Right lobe of liver (tissue), 6 donors: ENCODE results near the gene BICRA. TPM values are rescaled to one million over a fixed set of nuclear protein-coding genes. Genes with fewer than 3 reads are reported as not detected.

Experiments used
- ATAC-seq, 4 donors: fragments of 200-7000 bp; cut with Tn5 transposase; one replicate each; pipeline ENCODE4 v1.9.1; 2020; ENCODE audit warnings: mild to moderate bottlenecking in 4 of 4, moderate library complexity in 4 of 4
- DNase-seq, 3 donors: peaks; one replicate each; pipeline ENCODE4 v3.0.0-alpha.2; 2020
- H3K27ac ChIP-seq, 3 donors: fragments of 200-600 bp; one replicate each; pipeline ENCODE4 v1.8.0; 2022
- H3K27me3 ChIP-seq, 2 donors: fragments of 200-600 bp; one replicate each; pipeline ENCODE4 v1.8.0; 2022
- H3K36me3 ChIP-seq, 4 donors: fragments of 200-600 bp; sonication (generic) in 1 of 4; one replicate each; pipeline versions ENCODE4 v1.5.1 to v1.8.0; 2017 to 2022; ENCODE audit warnings: control low read depth in 1 of 4
- H3K4me1 ChIP-seq, 4 donors: fragments of 200-600 bp; sonication (generic) in 1 of 4; one replicate each; pipeline versions ENCODE4 v1.5.1 to v1.8.0; 2017 to 2022; ENCODE audit warnings: control low read depth in 1 of 4
- H3K4me3 ChIP-seq, 3 donors: fragments of 200-600 bp; one replicate each; pipeline ENCODE4 v1.8.0; 2022
- H3K9me3 ChIP-seq, 4 donors: fragments of 200-600 bp; sonication (generic) in 1 of 4; one replicate each; pipeline versions ENCODE4 v1.5.1 to v1.8.0; 2017 to 2022; ENCODE audit warnings: control low read depth in 1 of 4
- POLR2A ChIP-seq: fragments of 450-650 bp; IDR thresholded peaks from one replicate; pipeline ENCODE4 v1.6.1; 2017; ENCODE audit warnings: antibody characterized with exemption, mild to moderate bottlenecking
- WGBS: methylation state at CpG from one replicate; pipeline ENCODE4 v1.1.6; 2018; ENCODE audit warnings: low coverage, low lambda C conversion rate; ENCODE audit not compliant: insufficient coverage; ENCODE audit errors: missing lambda C conversion rate; 5-methylcytosine and 5-hydroxymethylcytosine counted together
- intact Hi-C, 2 donors: fragments of 100-400 bp; cut with DNase I; formaldehyde crosslinking; loops; one replicate each; pipeline versions ENCODE4 v1.11.2 to v1.14.1; 2022
- total RNA-seq, 6 experiments: library from RNA; depleted of rRNA in 2 of 6; stranded (reverse); fragments of >200 nt in 2 of 6; fragmentation: NEBNext Ultra II Directional in 3 of 6; extraction: Animal tissue kit (Norgen Biotek cat#: 25700) in 3 of 6; gene quantifications; one replicate each; pipeline versions ENCODE4 v1.1.0 to v1.2.4, GENCODE V29; 2016 to 2023
- TF ChIP-seq, protein P1 (sequence below), 4 donors: fragments of 200-600 bp in 3 of 4; fragments of 450-650 bp in 1 of 4; IDR thresholded peaks; one replicate each; pipeline versions ENCODE4 v1.5.1 to v1.8.0; 2016 to 2022; ENCODE audit warnings: antibody characterized with exemption in 4 of 4, mild to moderate bottlenecking in 2 of 4
- donor health status: DM: no; HTN: yes; CAD: no.
- donor health status: DM: no; HTN: no; CAD: no.
- donor health status: DM: no; HTN: no; CAD: no.
- donor health status: DM: no; HTN: yes; CAD: no.
- donor health status: DM: no; HTN: yes; CAD: no.

The BICRA gene
- total RNA-seq, 6 experiments from 2014 or later = 3.7 to 7.3 (median 6.4) TPM

DNA sequence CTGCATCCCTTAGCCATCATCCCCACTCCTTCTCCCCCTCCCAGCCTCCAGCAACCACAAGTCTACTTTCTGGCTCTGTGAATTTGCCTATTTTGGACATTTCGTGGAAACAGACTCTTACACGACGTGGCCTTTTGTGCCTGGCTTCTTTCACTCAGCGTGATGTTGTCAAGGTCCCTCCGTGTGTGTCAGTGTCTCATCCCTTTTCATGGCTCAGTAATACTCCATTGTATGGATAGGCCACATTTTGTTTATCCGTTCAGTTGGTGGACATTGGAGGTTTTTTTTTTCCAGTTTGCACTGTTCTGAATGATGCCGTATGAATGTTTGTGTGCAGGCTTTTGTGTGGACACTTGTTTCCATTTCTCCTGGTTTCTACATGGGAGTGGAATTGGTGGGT lies 38.0 kb downstream of the BICRA start:
- H3K9me3 ChIP-seq = no peaks in the 10 kb centered on the region
- intact Hi-C loops = no loop called here
- no peak for ATAC-seq
- peaks cover 0 to 13% (median 4%) of the 10 kb centered on the region in 4 donors for H3K4me1 ChIP-seq
- TF ChIP-seq, protein P1, sequence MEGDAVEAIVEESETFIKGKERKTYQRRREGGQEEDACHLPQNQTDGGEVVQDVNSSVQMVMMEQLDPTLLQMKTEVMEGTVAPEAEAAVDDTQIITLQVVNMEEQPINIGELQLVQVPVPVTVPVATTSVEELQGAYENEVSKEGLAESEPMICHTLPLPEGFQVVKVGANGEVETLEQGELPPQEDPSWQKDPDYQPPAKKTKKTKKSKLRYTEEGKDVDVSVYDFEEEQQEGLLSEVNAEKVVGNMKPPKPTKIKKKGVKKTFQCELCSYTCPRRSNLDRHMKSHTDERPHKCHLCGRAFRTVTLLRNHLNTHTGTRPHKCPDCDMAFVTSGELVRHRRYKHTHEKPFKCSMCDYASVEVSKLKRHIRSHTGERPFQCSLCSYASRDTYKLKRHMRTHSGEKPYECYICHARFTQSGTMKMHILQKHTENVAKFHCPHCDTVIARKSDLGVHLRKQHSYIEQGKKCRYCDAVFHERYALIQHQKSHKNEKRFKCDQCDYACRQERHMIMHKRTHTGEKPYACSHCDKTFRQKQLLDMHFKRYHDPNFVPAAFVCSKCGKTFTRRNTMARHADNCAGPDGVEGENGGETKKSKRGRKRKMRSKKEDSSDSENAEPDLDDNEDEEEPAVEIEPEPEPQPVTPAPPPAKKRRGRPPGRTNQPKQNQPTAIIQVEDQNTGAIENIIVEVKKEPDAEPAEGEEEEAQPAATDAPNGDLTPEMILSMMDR (IDR thresholded peaks at IDR 0.05) = no peak
- TF ChIP-seq POLR2A = no peak
- H3K27me3 ChIP-seq = no peaks in the 10 kb centered on the region
- no peak overlapping the region for H3K4me3 ChIP-seq
- 92% methylated on average over 7 of the region's 7 CpGs for WGBS
- peak overlapping the region in 1 of 3 donors; percentile 84 for H3K27ac ChIP-seq
- H3K36me3 ChIP-seq = no peaks in the 10 kb centered on the region
- DNase-seq = no peak

DNA sequence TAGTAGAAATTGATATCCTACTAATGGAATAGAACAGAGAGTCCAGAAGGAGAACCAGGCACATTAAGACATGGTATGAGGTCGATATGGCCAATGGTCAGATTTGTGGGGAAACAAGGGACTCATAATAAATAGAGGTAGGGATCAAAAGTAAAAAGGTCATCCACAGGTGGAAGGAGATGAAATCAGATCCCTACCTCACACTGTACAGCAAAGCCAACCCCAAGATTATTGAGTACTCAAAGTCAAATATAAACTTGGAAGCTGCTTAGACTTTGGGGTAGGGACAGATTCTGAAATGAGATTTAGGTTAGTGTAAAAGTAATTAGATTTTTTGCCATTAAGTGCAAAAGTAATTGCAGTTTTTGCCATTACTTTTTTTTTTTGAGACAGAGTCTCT lies 40.7 kb downstream of the BICRA start:
- no peak for DNase-seq
- peaks cover 0 to 13% (median 4%) of the 10 kb centered on the region in 4 donors for H3K4me1 ChIP-seq
- no peaks in the 10 kb centered on the region for H3K9me3 ChIP-seq
- no peaks in the 10 kb centered on the region for H3K36me3 ChIP-seq
- TF ChIP-seq, protein P1 (IDR thresholded peaks at IDR 0.05) = no peak
- TF ChIP-seq POLR2A = no peak
- intact Hi-C loops = no loop called here
- H3K27me3 ChIP-seq = no peaks in the 10 kb centered on the region
- ATAC-seq = no peak
- H3K4me3 ChIP-seq = no peak overlapping the region
- H3K27ac ChIP-seq = peak overlapping the region; percentile 63 to 85 (median 84)
- WGBS = 100% methylated on average over 1 of the region's 1 CpG

DNA sequence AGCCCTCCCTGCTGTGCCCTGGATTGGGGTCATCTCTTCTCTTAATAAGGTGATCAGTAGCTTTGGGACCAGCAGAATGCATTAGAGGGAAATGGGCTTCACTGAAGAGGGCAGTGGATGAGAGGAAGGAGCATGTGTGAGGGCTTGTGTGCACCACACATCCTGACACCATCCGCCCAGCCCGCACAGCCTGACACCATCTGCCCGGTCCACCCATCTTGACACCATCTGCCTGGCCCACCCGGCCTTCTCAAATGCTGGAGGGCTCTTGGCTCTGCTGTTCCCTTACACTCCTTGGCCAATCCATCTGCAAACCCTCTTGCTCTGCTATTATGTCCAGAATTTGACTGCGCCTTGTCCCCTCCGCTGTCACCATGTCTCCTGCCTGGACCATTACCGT lies 41.8 kb downstream of the BICRA start:
- H3K4me1 ChIP-seq = peaks cover 0 to 11% (median 4%) of the 10 kb centered on the region in 4 donors
- H3K4me3 ChIP-seq = no peak overlapping the region
- no peak for DNase-seq
- no peak for ATAC-seq
- TF ChIP-seq, protein P1 (IDR thresholded peaks at IDR 0.05) = no peak
- no peak for TF ChIP-seq POLR2A
- H3K27ac ChIP-seq = no peak overlapping the region
- no peaks in the 10 kb centered on the region for H3K36me3 ChIP-seq
- H3K27me3 ChIP-seq = no peaks in the 10 kb centered on the region
- 97% methylated on average over 4 of the region's 7 CpGs for WGBS
- intact Hi-C loops = no loop called here
- H3K9me3 ChIP-seq = no peaks in the 10 kb centered on the region

DNA sequence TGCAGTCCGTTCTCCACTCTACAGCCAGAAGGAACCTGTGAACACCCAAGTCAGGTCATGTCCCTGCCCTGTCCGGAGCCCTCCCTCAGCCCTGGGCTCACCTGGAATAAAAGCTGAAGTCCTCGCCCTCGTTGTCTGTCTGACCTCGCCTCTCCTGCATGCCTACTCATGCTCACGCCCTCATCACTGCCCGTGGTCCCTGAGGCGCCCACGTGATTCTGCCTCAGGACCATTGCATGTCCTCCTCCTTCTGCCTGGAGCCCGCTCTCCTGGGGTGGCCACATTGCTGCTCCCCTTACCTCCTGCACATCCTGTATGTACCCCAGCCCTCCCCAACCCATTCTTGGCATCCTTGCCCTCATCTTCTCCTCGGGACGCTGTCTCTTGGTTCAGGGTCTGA lies 42.2 kb downstream of the BICRA start:
- intact Hi-C loops = no loop called here
- no peaks in the 10 kb centered on the region for H3K27me3 ChIP-seq
- DNase-seq (no peak), ATAC-seq (no peak)
- TF ChIP-seq POLR2A = no peak
- TF ChIP-seq, protein P1 (IDR thresholded peaks at IDR 0.05) = no peak
- WGBS = 93% methylated on average over 11 of the region's 12 CpGs
- no peak overlapping the region for H3K4me3 ChIP-seq
- H3K36me3 ChIP-seq = no peaks in the 10 kb centered on the region
- no peak overlapping the region for H3K27ac ChIP-seq
- H3K9me3 ChIP-seq = no peaks in the 10 kb centered on the region
- H3K4me1 ChIP-seq = peaks cover 0 to 9% (median 4%) of the 10 kb centered on the region in 4 donors

DNA sequence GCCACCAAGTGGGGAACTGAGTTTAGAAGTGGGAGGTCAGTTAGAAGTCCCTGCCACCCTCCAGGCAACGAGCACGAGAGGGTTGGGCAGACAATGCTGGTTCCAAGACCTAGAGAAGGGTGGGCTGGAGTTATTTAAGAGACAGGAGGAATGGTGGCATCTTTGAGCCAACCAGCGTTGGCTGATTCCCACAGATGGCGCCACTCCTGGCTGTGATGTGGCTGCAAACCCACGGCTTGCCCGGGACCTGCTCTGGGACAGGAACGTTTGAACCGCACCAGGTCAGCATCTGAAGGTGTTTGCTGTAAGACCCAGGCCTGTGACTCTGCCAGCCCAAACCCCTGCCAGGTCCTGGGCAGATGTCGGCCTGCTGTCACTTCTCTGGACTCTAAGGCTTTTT lies 42.8 kb downstream of the BICRA start:
- H3K4me3 ChIP-seq = no peak overlapping the region
- H3K36me3 ChIP-seq = no peaks in the 10 kb centered on the region
- intact Hi-C loops = no loop called here
- no peaks in the 10 kb centered on the region for H3K9me3 ChIP-seq
- no peak for ATAC-seq
- TF ChIP-seq, protein P1 (IDR thresholded peaks at IDR 0.05) = no peak
- TF ChIP-seq POLR2A = no peak
- no peak for DNase-seq
- no peaks in the 10 kb centered on the region for H3K27me3 ChIP-seq
- H3K27ac ChIP-seq = no peak overlapping the region
- peaks cover 0 to 9% (median 4%) of the 10 kb centered on the region in 4 donors for H3K4me1 ChIP-seq
- 83% methylated on average over 1 of the region's 9 CpGs for WGBS
